ENCODE results near the gene BRAT1.

The BRAT1 gene

GRCh38 chr7:2521952-2522591 lies 33.3 kb downstream of the BRAT1 start:
- DNase-seq (ENCODE audit: low read depth), result no peak
- peak; percentile 4 for TF ChIP-seq CTCF (conservative IDR thresholded peaks at IDR 0.05; ENCODE audit: low read depth, low read length)
- no peak overlapping the region for H3K4me3 ChIP-seq (ENCODE audit: low read depth, low read length)

GRCh38 chr7:2521341-2521745 lies 34.0 kb downstream of the BRAT1 start:
- TF ChIP-seq CTCF (conservative IDR thresholded peaks at IDR 0.05; ENCODE audit: low read depth, low read length), result no peak
- peak overlapping the region; percentile 28 for H3K4me3 ChIP-seq (ENCODE audit: low read depth, low read length)
- no peak for DNase-seq (ENCODE audit: low read depth)

- TF ChIP-seq CTCF (conservative IDR thresholded peaks at IDR 0.05; ENCODE audit: low read depth, low read length), result no peak
- H3K4me3 ChIP-seq (ENCODE audit: low read depth, low read length), result peak overlapping the region; percentile 46
- DNase-seq (ENCODE audit: low read depth), result no peak
Observed at GRCh38 chr7:2520761-2521290, 34.5 kb downstream of the BRAT1 start.

- no peak for TF ChIP-seq CTCF (conservative IDR thresholded peaks at IDR 0.05; ENCODE audit: low read depth, low read length)
- DNase-seq (ENCODE audit: low read depth), result no peak
- H3K4me3 ChIP-seq (ENCODE audit: low read depth, low read length), result peak overlapping the region; percentile 46
Observed at GRCh38 chr7:2520131-2520760, 35.1 kb downstream of the BRAT1 start.

GRCh38 chr7:2519119-2519930 lies 36.0 kb downstream of the BRAT1 start, which contains the start of gene LFNG:
Gene LFNG (plus strand): TSS chr7:2519774. CDS start chr7:2519862, 88 bp downstream.
- DNase-seq (ENCODE audit: low read depth), result peak; percentile 86
- H3K4me3 ChIP-seq (ENCODE audit: low read depth, low read length), result peak within 1 kb of the TSS; percentile 47
- TF ChIP-seq CTCF (conservative IDR thresholded peaks at IDR 0.05; ENCODE audit: low read depth, low read length), result no peak

- DNase-seq (ENCODE audit: low read depth), result no peak
- peak overlapping the region; percentile 47 for H3K4me3 ChIP-seq (ENCODE audit: low read depth, low read length)
- TF ChIP-seq CTCF (conservative IDR thresholded peaks at IDR 0.05; ENCODE audit: low read depth, low read length), result no peak
Observed at GRCh38 chr7:2518737-2519118, 36.6 kb downstream of the BRAT1 start.

Data from choroid plexus epithelial cell (primary cell).